Hindlimb muscle (tissue), 1 donor: Measurements from ENCODE around the gene TMPRSS3. TPM values are rescaled to one million over a fixed set of nuclear protein-coding genes. Genes with fewer than 3 reads are reported as not detected.

Experiments
- DNase-seq: peaks from one replicate; pipeline ENCODE4 v3.0.0-alpha.2; 2013
- polyA plus RNA-seq: library from polyadenylated mRNA; unstranded; fragments of 120-200 nt; gene quantifications from one replicate; pipeline ENCODE4 v1.2.1, GENCODE V29; 2013; ENCODE audit not compliant: insufficient read length

TMPRSS3 gene
- polyA plus RNA-seq, 1 donor, result not detected

DNA sequence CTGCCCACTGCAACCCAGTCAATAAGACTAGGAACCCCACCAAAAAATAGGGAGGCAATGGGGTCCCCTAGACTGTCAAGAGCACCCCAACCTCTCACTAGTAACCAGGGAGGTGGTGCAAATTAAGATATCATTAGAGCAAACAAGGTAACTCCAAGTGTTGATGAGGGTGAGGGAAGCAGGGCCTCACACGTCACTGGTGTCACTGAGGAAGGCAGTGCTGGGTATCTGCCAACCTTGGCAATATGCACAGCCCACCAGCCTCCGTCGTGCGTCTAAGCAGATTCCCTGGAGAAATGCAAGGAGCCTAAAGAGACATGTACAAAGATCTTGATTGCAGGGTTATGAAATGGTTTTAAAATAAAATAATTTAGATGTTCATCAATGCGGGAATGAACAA, 11.6 kb upstream of the TMPRSS3 start:
- no peak for DNase-seq

DNA sequence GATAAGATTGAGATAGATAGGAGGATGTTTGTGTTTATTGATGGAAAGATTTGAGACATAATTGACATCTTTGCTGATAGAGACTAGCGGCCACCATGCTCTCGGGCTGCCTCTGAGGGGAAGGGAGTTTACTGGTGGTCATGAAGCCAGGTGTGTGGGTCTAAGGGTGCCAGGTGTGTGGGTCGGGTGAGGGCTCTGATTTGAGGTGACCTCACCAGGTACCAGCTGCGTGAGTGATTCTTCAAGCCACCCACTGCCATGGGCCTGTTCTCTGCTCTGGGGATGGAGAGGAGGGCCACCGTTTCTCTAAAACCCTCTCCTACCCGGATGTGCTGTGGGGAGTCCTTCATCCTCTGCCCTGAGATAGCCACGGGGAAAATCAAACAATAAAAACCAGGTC, 11.0 kb upstream of the TMPRSS3 start:
- DNase-seq, result no peak

DNA sequence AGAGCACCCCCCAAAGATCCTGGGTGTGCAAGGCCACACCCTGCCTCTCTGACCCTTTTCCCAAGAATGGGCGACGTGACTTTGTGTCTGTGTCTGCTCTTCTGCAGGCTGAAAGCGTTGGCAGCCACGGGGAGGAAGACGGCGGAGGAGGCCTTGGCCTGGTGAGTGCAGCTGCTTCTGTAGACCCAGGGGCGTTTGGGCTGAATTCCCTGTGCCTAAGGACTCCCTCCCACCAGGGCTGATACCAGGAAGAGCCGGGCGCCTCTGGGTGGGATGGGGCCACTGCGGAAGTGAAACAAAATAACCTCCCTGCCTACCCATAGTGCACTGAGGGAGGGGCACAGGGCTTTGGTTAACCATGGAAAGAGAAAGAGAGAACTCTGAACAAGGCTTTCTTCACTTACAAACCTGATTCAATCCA, 10.4 kb upstream of the TMPRSS3 start:
- no peak for DNase-seq

DNA sequence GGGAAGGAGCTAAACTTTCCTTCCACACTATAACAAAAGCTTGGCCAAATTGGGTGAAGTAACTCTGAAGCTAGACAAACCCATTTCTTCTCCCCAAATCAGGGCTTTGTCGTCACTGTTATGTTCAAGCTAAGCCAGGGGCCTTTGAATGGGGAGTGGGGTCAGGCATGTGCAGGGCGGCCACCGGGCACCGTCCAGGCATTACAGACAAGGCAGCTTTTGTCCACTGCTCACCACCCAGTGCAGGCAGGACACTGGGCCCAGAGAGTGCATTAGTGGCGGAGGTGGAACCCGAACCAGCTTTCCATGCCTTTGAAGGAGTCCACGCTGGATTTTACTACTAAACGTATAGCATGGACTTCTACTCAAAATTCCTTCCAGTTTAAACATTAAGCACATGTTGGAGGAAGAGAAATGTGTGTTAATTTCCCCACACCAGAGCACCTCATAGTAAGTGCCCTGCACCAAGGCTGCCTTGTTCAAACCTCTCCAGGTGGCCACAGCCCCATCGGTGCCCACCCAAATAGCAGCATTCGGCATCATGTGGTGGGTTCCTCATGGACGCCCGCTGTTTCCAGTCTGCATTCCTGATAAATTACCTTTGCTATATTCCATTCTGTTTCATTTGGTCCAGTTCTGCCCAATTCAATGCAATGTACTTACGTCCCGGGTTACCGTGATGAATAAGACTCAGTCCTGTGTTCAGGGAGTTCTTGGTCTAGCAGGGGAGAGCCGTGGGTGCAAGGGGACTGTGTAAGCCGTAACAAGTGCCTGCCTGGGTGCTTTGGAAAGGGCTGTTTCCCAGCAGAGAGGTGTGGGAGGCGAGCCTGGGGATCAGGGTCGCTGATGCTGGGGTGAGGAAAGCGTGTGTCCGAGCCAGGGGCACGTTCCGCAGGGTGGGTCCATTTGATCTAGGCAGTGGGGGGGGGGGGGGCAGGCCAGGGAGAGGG, 9.5 kb upstream of the TMPRSS3 start:
- DNase-seq, result no peak

- no peak for DNase-seq
Observed at GRCh38 chr21:42404539-42404938, 8.7 kb upstream of the TMPRSS3 start.

- DNase-seq, result no peak
Observed at GRCh38 chr21:42403611-42404231, 7.9 kb upstream of the TMPRSS3 start, which contains the start of gene UBASH3A. UBASH3A (plus strand) TSS chr21:42403902; CDS start chr21:42403946, 44 bp downstream.

DNA sequence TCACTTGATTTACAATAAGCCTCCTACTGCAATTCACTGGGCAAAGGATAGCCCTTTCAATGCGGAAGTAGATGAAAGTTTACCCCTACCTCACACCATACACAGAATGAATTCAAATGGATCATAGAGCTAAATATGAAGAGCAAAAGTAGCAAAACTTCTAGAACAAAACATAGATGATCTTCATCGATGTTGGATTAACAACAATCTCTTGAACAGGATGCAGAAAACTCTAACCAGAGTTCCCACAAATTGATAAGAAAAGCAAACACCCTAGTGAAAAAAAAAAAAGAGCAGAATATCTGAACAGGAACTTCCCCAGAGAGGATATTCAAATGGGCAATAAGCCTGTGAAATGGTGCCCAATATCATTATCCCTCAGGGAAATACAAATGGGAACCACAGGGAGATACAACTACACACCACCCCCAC, 6.0 kb upstream of the TMPRSS3 start:
- no peak for DNase-seq

GRCh38 chr21:42401154-42401553, 5.3 kb upstream of the TMPRSS3 start:
- DNase-seq, result no peak

GRCh38 chr21:42400525-42400924, 4.7 kb upstream of the TMPRSS3 start:
- no peak for DNase-seq

DNA sequence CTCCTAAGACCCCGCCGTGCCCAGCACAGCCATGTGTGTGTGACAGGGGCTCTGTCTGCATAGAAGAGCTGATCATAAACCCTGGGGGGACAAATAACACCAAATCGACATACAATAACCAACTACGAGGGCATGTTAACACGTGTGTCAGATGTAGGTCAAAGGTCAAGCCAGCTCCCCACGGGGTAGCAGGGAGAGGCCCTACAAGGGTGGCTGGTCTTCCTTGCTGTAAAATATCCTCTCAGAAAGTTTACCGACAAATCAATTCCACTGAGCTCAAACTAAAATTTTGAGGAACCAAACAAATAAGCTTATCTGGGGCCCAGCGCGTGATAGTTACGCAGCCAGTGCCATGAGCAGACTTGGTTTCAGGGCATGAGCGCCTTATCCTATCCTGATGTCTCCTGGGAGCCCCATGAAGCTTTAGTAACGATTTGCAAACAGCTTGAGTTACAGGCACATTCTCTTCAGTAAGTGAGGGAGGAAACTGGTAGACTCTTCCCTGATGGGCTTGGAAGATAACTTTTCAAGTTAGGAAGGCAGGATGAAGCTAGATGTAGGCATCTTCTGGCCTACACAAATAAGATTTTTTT, 2.7 kb upstream of the TMPRSS3 start:
- DNase-seq, result no peak

DNA sequence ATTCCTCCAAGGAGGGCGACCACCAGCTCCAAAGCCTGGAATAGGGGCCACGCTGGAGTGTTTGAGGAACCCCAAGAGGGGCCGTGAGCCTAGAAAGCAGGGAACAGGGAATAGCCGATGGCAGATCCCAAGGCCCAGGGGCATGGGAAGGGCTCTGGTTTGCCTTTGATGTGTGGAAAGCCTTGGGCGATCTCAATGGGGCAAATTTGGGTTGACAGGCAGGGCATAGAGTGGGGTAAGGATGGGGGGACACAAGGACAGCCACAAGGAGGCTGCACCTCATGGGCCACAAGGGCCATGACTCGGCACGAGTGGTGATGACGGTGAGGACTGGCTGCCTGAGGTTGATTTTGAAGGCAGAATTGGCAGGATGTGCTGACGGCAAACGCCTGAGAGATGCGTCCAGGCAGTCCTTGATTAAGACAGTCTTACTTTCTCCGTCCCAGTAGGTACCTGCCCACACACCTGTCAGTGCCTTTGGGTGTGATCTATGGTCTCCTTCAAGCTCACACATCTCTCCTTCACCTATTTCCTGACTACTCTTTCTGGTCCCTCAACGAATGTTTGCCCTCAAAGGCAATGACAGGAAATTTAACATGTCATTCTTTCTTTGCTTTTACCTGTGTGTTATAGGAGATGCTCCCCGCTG, 2.0 kb upstream of the TMPRSS3 start:
- DNase-seq, result no peak

DNA sequence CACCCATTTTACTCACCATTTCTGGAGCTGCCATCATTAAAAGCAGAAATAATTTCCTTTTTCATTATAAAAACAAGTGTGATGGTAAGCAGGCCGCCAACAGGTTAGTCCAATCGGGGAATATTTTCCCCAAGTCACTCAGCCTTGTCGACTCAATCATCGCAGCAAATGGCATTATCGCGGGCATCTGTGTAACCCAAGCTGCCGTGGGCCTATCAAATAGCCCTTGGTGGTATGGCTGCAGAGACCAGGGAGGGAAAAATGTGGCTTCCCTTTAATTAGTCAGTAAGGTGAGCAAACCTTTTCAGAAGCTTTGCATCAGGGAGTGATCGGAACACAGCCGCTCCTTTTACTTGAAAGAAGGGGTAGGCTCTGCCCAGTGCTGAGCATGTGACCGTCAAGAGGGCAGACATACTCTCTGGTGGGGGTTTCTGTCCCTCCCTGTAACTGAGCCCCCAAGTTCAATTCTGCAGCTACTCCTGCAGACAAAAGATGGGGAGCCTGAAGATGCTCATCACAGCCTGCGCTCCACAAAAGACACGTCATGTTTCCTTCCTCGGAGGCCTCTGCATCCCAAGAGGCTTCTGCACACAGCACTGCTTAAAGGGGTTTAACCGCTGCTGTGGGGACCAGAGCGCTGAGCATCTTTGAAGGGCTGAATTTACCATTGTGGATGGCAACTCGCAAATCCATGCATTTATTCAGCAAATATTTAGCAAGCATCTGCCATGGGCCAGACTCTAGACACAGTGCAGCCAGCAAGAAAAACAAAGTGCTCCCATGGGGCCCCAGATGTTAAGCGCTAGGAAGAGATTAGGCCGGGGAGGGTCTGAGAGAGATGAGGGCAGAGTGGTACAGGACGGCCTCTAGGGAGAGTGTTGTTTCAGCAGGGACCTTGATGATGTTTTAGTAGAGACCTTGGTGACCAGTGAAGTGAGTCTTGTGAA, 1.2 kb upstream of the TMPRSS3 start:
- no peak for DNase-seq

DNA sequence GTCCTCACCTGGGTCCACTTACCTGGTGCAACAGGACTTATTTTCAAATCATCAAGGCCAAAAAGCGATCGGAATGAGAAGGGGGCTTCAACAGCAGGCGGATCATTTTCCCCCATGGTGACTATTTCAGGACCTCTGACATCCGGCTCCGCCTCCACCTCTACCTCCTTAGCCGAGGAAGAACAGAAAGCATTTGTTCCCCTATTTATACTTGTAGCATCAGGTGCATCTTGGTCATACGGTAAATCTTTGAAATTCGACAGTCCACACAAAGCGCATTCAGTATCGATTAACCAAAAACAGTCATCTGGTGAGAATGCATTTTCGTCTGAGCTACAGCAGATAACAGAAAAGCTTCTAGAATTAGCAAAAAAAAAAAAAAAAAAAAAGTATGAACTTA, 550 bp downstream of the TMPRSS3 start:
- DNase-seq, result no peak

GRCh38 chr21:42393443-42393950, 2.4 kb downstream of the TMPRSS3 start:
- no peak for DNase-seq

DNA sequence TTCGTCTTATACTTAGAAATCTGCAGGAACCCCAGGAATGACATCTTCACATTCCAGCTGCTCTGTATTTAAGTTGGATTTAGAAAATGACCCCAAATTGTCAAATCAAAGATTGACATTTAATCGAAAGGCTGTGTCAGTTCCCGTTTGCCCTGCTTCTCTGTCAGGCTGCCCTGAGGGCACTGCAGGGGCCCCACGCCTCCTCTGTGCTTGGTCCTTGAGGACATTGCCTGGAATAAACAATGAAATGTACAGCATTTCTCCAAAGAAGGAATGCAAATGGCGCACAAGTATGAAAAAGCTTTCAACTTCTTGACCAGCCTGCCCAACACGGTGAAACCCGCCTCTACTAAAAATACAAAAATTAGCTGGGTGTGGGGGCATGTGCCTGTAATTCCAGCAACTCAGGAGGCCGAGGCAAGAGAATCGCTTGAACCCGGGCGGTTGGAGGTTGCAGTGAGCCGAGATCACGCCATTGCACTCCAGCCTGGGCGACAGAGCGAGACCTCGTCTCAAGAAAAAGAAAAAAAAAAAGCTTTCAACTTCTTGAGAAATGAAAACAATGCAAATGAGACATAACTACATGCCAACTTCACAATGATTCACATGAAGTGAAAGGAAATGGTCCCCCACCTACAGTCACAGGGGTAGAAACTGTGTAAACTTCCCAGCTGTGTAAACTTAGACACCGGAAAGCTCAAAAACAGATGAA, 3.0 kb downstream of the TMPRSS3 start:
- DNase-seq, result no peak

DNA sequence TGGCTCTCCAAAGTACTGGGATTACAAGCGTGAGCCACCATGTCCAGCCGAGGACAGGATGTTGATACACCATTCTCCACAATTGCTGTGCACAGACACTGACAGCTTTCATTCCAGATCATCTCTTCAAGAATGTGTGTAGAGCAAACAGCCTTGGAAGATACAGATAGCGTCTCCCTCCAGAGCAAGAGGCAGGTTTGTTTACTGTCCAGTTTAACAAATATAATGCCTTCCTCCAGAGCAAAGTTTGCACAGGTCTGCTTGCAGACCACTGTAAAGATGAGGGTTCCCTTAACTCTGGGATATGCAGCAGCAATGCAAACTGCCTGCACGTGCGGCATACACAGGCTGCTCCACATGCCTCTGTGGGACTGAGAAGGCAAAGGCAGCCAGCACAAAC, 4.6 kb downstream of the TMPRSS3 start:
- DNase-seq, result no peak

- DNase-seq, result no peak
Observed at GRCh38 chr21:42390696-42391095, 5.2 kb downstream of the TMPRSS3 start.

- no peak for DNase-seq
Observed at GRCh38 chr21:42390193-42390592, 5.7 kb downstream of the TMPRSS3 start.

- no peak for DNase-seq
Observed at GRCh38 chr21:42389449-42389835, 6.4 kb downstream of the TMPRSS3 start.

DNA sequence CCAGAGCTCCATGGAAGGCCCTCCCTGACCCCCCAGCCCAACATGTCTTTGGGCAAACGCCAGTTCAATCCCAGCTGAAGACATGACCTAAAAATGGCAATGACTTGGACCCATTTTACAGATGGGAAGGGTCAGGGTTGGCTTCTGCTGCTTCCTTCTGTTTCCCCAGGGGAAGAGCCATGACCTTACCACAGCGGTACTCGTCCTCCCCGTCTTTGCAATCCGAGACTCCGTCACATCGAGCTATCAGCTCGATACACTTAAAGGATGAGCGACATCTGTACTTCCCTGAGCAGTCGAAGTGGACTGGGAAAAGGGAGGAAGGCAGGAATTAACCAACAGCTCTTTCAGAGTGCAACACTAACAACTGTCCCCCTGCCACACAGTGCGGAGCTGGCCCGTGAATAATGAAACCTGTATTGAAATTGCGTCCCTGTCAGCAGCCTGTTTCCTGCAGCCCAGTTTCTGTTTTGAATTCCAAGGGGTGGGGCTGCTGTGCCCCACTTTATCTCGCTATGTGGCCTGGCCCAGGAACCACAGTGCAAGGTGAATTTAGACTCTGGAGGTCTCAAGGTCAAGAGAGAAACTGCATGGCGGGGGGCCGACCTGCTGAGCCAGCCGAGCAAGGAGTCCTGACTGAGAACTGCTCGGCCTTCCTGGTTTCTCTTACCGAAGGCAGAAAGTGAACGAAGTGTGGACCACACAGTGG, 7.0 kb downstream of the TMPRSS3 start:
- no peak for DNase-seq
